CD4-positive, alpha-beta T cell treated with Interleukin-6 at 100 ng/mL for 8 hours (primary cell): ENCODE data around the gene PTPRCAP.

Experiments
- DNase-seq: peaks from one replicate; pipeline ENCODE4 v3.0.0-alpha.2; 2020; ENCODE audit warnings: mixed read lengths, low spot score

The PTPRCAP gene

DNA sequence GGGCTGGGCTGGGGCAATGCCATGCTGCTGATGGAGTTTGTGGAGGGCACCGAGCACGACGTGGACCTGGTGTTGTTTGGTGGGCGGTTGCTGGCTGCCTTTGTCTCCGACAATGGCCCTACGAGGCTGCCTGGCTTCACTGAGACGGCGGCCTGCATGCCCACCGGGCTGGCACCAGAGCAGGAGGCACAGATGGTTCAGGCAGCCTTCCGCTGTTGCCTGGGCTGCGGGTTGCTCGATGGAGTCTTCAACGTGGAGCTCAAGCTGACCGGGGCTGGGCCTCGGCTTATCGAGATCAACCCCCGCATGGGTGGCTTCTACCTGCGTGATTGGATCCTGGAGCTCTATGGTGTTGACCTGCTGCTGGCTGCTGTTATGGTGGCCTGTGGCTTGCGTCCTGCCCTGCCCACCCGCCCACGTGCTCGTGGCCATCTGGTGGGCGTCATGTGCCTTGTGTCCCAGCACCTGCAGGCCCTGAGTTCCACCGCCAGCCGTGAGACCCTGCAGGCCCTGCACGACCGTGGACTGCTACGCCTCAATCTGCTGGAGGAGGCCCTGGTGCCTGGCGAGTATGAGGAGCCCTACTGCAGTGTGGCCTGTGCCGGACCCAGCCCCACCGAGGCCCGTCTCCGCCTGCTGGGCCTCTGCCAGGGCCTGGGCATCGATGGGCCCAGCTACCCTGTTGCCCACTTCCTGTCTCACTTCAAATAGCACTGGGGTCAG, 13.4 kb downstream of the PTPRCAP start:
- no peak for DNase-seq

DNA sequence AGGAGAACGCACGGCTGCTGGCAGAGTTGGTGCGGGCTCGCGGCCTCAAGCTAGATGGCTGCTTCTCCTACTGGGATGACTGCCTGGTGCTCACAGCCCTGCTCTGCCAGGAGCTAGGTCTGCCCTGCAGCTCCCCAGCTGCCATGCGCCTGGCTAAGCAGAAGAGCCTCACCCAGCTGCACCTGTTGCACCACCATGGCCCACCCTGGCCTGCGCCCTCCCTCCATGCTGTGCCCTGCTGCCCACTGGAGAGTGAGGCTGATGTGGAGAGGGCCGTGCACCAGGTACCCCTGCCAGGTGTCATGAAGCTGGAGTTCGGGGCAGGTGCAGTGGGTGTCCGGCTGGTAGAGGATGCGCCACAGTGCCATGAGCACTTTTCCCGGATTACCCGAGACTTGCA, 14.0 kb downstream of the PTPRCAP start:
- no peak for DNase-seq

DNA sequence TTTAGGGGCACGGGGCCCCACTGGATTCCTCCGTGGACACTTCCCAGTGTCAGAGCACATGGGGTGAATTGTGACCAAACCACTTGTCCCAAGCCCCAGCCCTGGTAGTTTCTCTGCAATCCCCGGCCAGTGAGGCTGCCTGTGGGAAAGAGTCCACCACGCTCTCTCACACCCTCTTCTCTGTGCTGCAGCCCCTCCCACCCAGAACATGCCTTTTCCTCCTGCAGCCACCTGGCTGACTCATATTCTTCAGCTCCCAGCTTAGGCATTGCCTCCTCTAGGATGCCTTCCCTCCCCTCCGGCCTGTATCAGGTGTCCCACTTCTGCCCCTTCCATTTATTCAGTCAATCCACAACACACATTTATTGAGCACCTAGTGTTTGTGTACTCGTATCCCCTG, 14.6 kb downstream of the PTPRCAP start:
- DNase-seq, result no peak

DNA sequence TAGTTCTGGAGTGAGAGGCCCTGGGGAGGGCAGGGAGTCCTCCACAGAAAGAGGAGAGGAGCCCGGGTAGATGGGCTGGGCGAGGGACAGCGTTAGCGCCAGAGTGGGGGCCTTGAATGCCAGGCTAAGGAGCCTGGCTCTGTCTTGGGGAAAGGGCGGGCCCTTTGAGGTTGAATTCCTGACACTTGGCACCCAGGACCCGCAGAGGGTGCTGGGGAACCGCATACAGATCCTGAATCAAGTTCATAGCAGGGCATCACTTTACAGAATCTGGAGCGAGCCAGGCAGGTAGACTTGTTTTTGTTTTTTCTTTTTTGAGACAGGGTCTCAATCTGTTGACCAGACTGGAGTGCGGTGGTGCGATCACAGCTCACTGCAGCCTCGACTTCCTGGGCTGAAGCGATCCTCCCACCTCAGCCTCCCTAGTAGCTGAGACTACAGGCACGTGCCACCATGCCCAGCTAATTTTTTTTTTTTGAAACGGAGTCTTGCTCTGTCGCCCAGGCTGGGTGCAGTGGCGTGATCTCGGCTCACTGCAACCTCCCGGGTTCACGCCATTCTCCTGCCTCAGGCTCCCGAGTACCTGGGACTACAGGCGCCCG, 16.0 kb downstream of the PTPRCAP start:
- DNase-seq, result no peak

DNA sequence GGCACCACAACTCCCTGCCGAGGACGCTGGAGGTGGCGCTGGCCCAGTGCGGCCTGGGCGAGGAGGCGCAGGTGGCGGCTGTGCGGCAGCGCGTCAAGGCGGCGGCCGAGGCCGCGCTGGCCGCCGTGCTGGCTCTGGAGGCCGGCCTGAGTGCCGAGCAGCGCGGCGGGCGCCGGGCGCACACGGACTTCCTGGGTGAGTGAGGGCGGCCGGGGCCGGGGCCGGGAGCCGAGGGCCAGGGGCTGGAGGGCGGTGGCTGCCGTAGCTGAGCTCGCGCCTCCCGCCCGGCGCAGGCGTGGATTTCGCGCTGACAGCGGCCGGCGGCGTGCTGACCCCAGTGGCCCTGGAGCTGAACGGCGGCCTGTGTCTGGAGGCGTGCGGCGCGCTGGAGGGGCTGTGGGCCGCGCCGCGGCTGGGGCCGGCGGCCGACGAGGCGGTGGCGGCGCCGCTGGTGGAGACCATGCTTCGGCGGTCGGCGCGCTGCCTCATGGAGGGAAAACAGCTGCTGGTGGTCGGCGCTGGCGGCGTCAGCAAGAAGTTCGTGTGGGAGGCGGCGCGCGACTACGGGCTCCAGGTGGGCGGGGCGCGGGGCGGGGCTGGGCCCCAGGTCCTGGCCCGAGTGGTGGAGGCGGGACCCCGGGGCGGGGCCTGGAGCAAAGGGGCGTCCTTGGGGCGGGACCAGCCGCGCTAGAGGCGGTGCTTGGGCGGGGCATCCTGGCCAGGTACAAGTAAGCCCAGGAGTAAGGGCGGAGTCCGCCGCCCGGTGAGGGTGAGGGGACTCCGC, 16.6 kb downstream of the PTPRCAP start:
- DNase-seq, result peak; percentile 98

DNA sequence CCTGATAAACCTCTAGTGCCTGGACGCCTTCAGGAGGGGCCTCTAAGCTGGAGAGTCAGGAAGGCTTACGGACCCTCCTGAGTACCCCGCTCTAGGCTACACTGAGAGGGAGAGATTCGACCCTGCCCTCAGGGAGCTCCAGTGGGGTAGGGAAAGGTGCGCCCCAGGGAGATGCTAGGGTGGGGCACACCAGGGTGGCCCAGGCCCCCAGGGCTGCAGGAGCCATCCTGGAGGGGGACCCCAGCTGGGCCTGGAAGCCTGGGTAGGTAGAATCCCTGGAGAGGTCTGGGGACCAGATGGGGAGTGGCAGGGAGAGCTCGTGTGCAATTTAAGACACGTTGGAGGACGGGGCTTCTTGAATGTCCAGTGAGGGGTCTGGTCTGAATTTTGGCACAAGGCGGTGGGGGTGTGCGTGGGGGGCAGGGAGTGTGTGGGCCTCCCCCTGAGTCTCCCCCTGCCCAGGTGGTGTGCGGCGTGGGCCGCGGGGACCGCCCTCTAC, 17.3 kb downstream of the PTPRCAP start:
- DNase-seq, result no peak

DNA sequence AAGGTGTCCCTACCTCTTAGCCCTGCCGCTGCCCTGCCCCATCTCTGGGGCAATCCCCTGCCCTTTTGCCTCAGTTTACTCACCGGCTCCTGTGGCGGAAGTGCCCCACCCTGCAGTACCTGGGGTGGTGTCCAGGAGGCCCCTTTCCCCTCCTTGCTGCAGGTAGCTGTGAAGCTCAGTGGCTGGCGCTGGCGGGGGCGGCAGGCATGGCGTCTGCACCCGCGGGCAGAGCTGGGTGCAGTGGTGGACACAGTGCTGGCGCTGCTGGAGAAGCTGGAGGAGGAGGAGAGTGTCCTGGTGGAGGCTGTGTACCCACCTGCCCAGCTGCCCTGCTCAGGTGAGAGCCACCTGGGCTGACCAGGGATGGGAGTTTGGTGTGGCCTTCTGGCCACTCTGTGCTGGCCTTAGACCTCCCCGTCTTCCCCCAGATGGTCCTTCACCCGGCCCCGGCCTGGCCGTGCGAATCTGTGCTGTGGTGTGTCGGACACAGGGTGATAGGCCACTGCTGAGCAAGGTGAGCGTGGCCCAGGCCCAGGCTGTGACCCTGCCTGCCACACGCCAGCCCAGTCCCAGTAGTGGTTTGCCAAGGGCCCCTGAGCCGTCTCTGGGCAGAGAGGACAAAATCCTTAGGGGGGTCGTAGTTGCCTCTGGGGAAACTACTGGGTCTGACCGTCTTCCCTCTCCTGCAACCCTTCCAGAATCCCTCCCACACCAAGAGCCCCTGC, 18.0 kb downstream of the PTPRCAP start:
- DNase-seq, result no peak

DNA sequence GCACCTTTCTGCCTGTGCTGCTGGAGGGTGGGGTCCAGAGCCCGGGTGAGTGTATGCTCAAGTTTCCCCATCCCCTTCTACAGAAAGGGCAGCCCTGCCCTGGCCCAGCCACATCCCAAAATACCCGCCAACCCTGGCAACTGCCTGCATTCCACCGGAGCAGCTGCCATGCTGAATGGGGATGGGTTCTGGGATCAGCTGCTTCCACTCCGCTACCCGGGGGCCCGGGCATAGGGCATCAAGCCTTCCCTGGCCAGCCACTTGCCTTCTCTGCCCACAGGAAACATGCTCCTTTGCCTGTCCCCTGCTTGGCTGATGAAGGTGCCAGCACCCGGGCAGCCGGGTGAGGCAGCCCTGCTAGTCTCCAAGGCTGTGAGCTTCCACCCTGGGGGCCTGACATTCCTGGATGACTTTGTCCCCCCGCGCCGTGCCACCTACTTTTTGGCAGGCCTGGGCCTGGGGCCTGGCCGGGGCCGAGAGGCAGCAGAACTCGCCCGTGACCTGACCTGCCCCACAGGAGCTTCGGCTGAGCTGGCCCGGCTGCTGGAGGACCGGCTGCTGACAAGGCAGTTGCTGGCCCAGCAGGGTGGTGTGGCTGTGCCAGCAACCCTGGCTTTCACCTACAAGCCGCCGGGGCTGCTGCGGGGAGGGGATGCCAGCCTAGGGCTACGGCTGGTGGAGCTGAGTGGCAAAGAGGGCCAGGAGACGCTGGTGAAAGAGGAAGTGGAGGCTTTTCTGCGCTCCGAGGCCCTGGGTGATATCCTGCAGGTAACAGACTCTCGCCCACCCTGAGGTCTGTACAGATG, 18.8 kb downstream of the PTPRCAP start:
- peak; percentile 48 for DNase-seq

DNA sequence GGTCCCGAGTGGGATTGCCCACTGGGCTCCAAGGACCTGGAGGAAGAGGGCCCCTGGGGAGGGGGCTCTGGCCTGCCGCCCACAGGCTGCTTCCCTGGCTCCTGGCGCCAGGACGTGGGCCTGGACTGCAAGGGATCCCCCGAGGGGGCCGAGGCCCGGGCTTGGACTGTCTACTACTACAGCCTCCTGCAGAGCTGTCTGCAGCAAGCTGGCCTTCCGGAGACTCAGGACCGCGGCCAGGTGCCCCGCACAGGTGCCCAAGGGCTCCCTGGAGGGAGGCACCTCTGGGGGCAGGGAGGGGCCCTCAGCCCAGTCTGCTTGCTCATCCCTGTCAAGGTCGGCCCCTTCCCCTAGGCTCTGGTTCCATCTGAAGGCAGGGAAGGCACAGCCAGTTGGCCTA, 20.1 kb downstream of the PTPRCAP start:
- no peak for DNase-seq

DNA sequence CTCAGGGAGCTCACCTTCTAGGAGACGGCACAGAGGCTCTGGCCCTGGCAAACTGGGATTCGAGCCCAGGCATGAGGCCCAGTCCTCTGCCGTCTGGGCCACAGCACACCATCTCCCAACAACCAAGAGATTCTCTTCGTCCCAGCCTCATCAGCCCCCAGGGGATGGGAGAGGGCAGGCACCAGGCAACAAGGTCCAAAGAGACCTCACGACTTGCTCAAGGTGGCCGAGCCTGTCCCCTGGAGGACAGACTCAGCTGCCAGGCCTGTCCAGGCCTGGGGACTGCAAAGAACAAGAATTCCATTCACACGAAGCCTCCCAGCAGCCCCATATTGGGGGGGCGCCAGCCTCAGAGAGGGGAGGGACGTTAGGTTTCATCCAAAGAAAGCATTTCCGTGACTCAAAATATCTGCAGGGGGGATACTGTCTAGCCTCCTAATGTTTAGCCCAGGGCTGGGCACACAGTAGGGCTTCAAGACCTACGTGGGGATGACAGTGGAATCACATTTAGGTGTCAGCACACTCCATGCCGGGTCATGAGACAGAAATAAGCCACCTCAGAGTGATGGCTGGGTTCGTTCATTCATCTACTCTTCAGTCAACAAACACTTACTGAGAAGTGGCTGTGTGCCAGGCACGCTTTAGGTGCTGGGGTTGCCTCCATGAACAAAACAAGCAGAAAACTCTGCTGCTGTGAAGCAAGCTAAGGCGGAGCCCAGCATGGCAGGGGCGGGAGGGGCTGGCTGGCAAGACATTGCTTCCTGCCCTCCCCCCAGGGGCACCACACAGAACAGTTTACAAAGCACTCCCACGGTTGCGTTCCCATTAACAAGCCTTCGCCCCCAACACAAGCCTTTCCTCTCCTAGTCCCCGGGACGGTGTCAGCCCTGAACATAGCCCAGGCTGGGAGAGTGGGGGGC, 20.8 kb downstream of the PTPRCAP start:
- peak; percentile 93 for DNase-seq

DNA sequence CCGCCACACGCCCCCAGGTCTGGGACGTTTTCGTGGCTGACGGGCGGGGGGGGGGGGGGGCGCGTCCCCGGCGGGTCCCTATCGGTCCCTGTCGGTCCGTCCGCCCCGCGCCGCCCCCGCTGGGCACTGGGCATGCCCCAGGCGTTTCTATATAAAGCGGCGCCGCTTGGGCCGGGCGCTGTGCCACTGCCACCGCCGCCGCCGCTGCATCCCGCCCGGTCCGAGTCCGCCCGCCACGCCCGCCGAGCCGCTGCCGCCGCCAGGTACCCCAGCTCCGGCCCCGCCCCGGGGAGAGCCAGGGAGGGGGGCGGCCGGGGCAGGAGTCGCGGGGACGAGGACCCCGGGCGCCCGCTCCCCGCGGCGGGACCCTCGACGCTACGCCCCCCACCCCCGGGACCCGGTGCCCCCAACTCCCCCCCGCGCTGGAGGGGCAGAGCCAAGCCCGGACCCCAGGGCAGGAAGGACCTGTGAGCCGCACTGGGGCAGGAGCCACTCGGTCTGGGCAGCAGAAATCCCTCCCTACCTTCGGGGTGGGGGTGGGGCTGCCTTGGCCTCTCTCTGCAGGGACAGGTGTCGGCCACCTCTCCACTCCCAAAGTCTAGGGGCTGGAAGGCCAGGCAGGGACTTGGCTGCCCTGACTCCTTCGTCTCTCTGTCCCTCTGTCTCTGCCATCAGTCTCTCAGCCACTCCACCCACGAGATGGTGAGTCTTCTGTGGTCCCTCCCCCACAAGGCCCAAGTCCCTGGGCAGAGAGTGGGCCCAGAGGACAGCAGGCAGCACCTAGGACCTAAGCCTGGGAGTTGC, 21.8 kb downstream of the PTPRCAP start, which contains the start of gene CARNS1:
Gene CARNS1 (plus strand): TSS at position 178 of the 804 bp plus-strand sequence. CDS start 522 bp downstream, at position 700.
- no peak for DNase-seq

DNA sequence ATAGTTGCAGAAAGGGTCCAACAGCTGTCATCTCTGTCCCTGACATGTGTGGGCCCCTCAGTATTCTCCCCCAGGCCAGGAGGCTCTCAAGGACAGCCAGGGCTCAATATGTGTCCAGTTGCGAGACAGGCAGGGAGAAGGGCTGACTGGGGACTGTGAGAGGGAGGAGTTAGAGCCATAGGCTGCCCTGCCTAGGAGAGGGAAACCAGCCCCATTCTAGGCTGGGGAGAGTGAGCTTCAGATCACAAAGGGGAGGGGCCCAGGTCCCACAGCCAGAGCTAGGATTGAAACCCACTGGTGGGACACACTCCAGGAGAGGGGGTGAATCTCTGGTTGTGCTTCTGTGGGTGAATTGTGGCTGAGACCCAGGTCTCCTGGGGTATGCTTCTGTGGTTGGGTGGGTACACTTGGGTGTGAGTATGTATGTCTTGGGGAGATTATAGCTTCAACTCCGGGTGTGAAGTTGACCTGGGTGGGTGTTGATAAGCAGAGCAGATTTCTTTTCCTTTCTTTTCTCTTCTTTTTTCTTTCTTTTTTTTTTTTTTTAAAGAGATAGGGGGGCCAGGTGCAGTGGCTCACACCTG, 24.1 kb downstream of the PTPRCAP start:
- DNase-seq, result no peak

DNA sequence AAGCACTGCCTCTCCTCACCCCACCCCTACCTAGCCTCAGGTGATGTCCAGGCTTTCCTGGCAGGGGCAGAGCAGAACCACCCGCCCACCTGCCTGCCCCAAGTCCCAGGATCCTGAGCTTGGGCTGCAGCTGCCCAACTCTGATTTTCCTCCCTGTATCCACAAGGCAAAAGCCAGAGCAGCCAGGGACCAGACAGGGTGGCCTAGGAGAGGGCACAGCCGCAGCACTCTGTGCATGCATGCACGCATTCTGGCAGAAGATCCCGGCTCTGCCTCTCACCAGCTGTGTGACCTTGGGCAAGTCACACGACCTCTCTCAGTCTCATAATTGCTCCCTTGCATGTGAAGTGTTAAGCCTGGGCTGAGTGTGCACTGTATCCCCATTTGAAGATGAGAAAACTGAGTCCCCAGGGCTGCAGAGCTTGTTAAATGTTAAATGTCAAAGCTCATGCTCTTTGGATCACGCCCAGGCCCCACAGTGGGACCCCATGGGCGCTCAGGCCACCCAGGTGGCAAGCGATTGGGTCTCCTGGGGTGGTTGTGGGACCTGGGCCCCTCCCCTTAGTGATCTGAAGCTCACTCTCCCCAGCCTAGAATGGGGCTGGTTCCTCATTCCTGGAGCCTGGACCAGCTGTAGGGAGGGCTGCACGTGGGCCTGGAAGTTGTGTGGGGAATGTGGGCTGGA, 24.8 kb downstream of the PTPRCAP start:
- DNase-seq, result no peak

DNA sequence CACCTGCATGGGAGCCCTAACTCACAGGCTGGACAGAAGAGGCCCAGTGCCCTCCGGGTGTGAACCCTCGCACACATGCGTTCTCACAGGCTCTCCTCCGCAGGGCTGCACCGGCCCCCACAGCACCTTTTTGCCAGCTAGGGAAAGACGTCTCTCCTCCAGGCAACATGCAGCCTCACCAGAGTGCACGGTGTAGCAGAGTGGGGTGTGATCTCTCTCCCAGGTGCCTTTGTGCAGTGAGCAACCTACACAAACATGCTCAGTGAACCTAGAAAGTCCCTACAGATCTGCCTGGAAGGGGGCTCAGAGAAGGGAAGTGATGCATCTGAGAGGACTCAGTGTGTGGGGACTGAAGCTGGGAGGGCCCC, 25.7 kb downstream of the PTPRCAP start:
- no peak for DNase-seq

DNA sequence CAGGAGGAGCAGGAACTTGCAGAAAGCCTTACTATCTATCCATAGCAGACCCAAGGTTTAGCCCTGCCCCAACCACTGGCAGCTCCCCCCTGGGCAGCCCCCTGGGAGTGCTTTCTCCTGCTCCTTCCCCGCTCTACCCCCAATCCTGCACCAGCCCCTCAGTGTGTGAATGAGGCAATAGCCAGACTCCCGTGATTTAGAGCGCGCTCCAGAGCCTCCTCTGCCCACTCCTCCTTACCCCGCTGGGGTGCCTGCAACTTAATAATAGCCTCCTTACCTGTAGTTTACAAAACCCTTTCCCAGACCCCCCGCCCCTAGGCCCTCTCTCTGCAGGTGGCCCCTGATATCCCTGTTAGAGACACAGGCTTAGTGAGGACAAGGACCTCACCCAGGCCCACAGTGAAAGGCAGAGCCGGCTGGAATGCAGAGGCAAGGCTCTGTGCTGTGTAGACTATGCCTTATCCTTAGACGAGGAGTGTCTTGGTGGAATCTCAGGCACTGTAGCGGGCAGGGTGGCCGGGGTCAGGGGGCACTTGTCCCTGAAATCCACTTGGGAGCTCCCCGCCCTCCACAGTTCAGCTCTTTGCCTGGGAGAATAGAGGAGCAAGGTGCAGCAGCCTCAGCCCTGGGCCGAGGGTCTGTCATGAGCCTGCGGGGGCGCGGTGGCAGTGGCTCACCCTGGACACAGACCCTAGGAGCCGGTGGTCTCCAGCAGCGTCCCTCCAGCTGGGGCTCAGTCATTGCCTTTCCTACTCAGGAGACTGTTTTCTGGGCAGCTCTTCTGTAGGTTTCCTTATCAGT, 26.3 kb downstream of the PTPRCAP start:
- DNase-seq, result no peak

DNA sequence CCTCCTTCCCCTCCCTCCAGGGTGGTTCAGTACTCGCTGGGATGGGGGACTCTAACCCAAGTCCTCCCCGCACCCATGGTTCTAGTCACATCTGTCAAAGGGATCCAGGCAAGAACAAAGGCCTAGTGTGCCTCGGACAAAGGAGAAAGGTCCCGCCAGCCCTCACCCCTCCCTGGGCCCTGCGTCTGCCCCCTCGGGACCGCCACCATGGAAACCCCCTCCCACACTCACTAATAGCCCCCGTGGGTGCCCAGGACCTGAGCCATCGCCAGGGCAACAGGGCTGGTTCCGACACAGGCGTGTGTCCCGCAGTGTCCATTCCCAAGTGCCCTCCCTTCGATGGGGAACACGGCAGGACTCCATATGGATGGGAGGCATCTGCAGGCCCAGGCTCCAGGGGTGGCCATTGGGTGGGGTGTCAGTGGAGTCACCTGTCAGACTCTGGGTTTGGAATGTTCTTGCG, 27.1 kb downstream of the PTPRCAP start:
- no peak for DNase-seq

DNA sequence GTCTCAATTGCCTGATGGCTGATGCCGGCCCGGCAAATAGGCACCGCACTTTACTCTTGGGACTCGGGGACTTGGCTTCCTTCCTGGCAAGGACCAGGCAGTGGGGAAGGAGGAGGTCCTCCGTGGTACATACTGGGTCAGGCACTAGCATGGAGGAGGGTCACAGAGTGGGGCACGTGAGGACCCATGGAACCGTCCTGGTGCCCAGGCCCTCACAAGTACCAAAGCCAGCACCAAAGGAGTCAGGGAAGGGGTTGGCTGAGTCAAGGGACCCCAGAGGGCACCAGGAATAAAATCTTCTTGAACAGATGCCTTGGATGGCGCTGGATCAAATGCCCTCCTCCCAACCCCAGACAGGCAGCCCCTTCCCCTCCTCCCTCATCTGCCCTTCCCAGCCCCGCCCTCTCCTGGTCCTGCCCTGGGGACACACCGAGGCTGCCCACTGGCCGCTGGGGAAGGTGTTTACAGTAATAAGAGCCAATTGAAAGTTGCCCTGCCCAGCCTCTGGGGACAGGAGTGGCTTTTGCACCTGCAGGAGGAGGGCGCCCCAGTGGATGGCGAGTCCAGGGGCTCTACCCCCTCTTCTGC, 27.6 kb downstream of the PTPRCAP start:
- no peak for DNase-seq
